Renal pelvis (tissue), 4 donors: ENCODE measurements around the gene NARF. TPM values are rescaled to one million over a fixed set of nuclear protein-coding genes. Genes with fewer than 3 reads are reported as not detected.
"Not testable (repeated sequence)": the region's sequence is repeated elsewhere in the genome, so short reads cannot be mapped to it uniquely, and the experiment has no call there.

Source experiments
- DNase-seq: peaks from one replicate; pipeline ENCODE4 v3.0.0-alpha.2; 2013
- polyA plus RNA-seq, 3 donors: library from polyadenylated mRNA; unstranded; fragments of 120-200 nt; gene quantifications; one replicate each; pipeline ENCODE4 v1.2.1, GENCODE V29; 2013; ENCODE audit not compliant: insufficient read length in 3 of 3

Gene NARF
- polyA plus RNA-seq, 3 donors = 95.4 to 104 (median 98.2) TPM

DNA sequence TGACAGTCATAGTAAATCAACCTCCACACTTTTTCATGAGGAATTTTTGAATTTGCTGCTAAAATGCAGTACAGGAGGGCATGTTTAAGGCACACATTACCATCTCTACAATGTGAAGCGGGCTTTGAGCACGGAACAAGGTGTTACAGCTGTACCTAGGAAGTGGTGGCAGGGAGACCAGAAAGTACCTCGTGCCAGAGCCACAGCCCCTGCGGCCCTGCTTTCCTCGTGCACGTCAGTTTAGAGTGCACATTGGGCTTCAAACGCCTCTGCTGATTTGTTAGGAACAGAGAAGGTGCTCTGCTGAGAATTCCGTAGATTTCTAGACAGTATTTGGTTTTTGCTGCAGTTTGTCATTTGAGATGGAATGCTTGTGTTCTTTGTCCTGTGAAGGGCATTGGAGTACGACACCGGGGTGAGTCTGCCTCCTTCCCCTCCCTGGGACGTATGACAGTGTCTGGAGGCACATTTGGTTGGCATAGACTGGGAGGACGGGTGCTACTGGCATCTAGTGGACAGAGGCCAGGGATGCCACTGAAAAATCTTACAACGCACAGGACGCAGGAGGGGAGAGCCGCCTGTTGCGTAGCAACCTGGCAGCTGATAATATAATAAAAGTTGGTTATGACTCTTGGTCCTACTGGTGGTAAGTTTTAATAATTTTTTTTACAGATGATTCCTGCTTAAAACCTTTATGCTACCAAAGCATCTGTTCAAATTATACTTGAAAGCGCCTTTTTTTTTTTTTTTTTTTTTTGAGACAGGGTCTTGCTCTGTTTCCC, 70.1 kb downstream of the NARF start:
- DNase-seq = peak; percentile 77

DNA sequence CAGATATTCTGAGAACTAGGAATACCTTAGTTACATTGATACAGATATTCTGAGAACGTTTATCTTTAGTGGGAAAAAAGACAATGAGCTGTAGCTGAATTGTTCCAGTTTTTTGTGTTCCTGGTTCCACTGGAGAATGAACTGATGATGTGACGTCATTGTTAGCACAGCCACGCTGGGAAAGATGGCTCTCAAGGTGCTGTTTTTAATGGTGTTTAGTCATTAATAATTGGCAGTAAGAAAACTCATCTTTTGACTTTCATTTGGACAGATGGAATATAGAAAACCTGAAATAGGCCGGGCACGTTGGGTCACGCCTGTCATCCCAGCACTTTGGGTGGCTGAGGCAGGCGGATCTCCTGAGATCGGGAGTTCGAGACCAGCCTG, 71.4 kb downstream of the NARF start:
- DNase-seq = no peak

DNA sequence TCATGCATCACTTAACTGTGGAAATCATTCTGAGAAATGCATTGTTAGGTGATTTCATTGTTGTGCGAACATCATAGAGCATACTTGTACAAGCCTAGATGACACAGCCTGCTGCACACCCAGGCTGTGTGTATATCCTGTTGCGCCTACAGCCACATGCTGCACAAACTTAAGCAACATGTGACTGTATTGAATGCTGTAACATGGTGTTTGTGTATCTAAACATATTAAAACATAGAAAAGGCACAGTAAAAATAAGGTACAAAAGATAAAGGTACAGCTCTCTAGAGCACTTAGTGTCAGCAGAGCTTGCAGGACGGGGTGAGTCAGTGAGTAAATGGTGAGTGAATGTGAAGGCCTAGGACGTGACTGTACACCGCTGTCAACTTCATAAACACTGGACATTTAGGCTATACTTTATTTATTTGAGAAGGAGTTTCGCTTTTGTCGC, 72.9 kb downstream of the NARF start:
- DNase-seq = no peak

DNA sequence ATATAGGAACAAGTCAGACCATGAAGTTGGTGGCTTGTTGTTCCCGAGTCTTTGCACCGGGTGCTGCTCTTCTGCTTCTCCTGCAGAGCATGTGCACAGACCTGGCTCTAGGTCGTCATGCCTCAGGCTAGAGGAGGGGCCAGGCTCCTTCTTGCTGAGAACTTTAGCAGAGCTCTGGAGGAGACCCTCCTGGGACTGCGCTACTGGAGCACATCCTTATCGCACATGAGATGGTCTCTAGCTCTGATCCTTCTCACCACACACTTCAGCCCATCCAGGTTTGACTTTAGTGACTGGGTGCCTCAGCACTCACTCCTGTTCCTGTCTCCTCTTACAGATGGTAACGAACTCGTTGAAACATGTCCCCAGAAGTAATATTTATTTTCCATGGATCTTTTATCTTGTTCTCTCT, 75.9 kb downstream of the NARF start:
- no peak for DNase-seq

DNA sequence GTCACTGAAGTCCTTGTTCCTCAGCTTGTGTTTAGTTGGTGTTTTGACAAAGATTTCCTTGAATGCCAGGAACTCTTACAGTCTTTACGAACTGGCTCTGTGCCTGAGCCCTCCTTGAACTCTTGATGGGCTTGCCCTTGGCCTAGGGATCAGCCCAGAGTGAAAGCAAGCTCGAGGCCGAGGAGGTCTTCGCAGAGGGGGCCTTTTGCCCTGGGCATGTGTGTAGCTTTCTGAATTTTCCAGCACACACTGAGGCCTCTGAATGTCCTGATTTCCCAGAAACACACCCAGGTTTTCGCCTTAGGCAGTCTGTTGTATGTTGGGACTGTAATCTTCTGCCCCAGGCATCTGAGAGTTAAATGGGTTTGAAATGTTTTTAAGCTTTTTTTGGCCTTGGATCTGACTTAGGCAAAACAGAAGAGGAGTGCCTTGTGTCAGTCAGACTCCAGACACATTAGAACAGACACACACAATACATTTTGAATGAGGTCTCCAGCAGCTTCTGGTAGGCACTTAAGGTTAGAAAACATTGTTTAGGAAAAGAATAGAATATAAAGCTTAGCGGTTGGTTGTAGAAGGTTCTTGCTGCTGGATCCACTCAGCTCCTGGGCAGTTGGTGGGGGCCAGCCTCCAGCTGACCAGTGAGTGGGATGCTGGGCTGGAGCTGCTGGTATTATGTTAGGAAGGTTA, 78.1 kb downstream of the NARF start:
- no peak for DNase-seq

DNA sequence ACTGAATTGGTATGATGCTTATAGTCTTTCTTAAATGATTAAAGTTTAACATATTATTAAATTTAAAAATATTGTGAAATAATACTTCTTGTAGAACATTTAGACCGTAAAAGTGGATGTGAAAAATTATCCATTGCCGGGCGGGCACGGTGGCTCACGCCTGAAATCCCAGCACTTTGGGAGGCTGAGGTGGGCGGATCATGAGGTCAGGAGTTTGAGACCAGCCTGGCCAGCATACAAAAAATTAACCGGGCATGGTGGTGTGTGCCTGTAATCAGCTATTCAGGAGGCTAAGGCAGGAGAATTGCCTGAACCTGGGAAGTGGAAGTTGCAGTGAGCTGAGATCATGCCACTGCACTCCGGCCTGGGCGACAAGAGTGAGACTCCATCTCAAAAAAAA, 78.7 kb downstream of the NARF start:
- DNase-seq = not testable (repeated sequence)

DNA sequence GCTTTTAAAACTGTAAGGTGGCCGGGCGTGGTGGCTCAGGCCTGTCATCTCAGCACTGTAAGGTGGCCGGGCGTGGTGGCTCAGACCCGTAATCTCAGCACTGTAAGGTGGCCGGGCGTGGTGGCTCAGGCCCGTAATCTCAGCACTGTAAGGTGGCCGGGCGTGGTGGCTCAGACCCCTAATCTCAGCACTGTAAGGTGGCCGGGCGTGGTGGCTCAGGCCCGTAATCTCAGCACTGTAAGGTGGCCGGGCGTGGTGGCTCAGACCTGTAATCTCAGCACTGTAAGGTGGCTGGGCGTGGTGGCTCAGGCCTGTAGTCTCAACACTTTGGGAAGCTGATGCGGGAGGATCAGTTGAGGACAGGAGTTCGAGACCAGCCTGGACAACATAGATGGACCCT, 80.5 kb downstream of the NARF start:
- not testable (repeated sequence) for DNase-seq

Other genes with a start within 250 kb of the NARF start
- 10 to 100 TPM; 50.9 to 98.3 (median 89.0) TPM for gene CCDC57, start 245.9 kb upstream of the NARF start, polyA plus RNA-seq
- 10 to 100 TPM; 13.6 to 15.2 (median 13.9) TPM for gene SLC16A3, start 229.7 kb upstream of the NARF start, polyA plus RNA-seq
- gene CSNK1D, start 185.0 kb upstream of the NARF start, polyA plus RNA-seq = 100 to 1,000 TPM; 125 to 139 (median 134) TPM
- gene CD7, start 141.1 kb upstream of the NARF start, polyA plus RNA-seq = under 1 TPM; 0.50 to 0.65 (median 0.55) TPM
- gene SECTM1, start 125.0 kb upstream of the NARF start, polyA plus RNA-seq = 1 to 10 TPM; 1.6 to 1.8 (median 1.7) TPM
- under 1 TPM in 1 of 3 donors, not detected in 2; 0.06 TPM for gene TEX19, start 99.5 kb upstream of the NARF start, polyA plus RNA-seq
- gene UTS2R, start 87.0 kb upstream of the NARF start, polyA plus RNA-seq = under 1 TPM; 0.71 to 0.91 (median 0.75) TPM
- gene HEXD, start 40.4 kb upstream of the NARF start, polyA plus RNA-seq = 10 to 100 TPM; 39.6 to 49.9 (median 41.9) TPM
- 10 to 100 TPM; 25.5 to 30.0 (median 29.3) TPM for gene OGFOD3, start 40.2 kb upstream of the NARF start, polyA plus RNA-seq
- 10 to 100 TPM; 46.3 to 60.6 (median 59.0) TPM for gene CYBC1, start 8.0 kb upstream of the NARF start, polyA plus RNA-seq
- gene FOXK2, start 61.0 kb downstream of the NARF start, polyA plus RNA-seq = 10 to 100 TPM; 40.1 to 50.6 (median 44.8) TPM
- 10 to 100 TPM; 93.5 to 98.7 (median 95.2) TPM for gene WDR45B, start 189.7 kb downstream of the NARF start, polyA plus RNA-seq
- gene RAB40B, start 240.0 kb downstream of the NARF start, polyA plus RNA-seq = 10 to 100 TPM; 19.6 to 23.8 (median 20.8) TPM